ENCODE results near the gene B3GALT6. TPM values are rescaled to one million over a fixed set of nuclear protein-coding genes. Genes with fewer than 3 reads are reported as not detected.

The B3GALT6 gene
- total RNA-seq, 4 donors from 2014 or later = 1.8 to 23.5 (median 17.6) TPM

- H3K27me3 ChIP-seq = no peaks in the 10 kb centered on the region
- intact Hi-C loops (cut with DNase I; ENCODE audit: low total_unique reads) = no loop called here
- H3K4me3 ChIP-seq = no peak overlapping the region
- no peaks in the 10 kb centered on the region for H3K36me3 ChIP-seq
- no peak overlapping the region for H3K27ac ChIP-seq
- DNase-seq = no peak
- TF ChIP-seq POLR2A (IDR thresholded peaks at IDR 0.05) (no peak), CTCF (IDR thresholded peaks at IDR 0.05) (no peak)
- no peaks in the 10 kb centered on the region for H3K9me3 ChIP-seq
- peaks cover 12 to 22% of the 10 kb centered on the region in 2 donors for H3K4me1 ChIP-seq
Observed at GRCh38 chr1:1270813-1271212, 38.8 kb downstream of the B3GALT6 start.

DNA sequence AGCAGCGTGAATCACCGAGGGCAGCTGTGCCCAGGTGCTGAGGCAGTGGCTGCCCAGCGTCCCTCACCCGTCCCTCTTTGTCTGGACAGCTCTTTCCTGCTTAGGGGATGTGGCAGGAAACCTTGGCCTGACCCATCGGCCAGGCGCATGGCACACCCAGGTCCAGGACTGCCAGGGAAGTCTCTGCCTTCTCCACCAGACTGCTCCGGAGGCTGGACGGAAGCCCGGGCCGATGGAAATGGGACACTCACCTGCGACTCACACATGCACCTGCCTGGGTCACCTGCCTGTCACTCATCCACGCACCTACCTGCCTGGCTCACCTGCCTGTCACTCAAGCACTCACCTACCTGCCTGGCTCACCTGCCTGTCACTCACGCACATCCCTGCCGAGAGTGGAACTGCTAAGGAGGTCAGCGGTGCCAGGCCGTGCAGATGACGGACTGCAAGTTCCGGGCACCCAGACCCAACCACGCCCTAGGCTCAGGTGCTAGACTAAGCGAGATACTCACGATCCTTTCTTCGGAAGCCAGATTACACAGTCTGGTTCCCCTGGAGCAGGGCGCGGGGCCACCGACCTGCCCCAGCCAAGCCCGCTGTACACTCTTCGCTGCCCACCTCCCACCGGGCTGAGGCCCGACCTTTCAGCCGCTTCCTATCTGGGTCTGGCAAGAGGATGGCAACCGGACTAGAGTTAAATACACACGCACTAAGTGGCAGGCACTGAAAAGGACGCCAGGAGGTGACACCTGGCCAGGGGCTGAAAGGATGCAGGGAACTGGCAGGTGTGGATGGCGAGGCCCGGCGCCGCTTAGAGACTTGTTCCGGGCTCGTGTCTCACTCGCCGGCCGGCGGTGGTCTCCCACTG lies 40.5 kb downstream of the B3GALT6 start:
- Histone ChIP-seq H3K4me3 (peak overlapping the region; percentile 93 to 94), H3K27me3 (no peaks in the 10 kb centered on the region), H3K27ac (peak overlapping the region; percentile 84 to 92), H3K4me1 (peaks cover 12 to 22% of the 10 kb centered on the region in 2 donors), H3K36me3 (no peaks in the 10 kb centered on the region), H3K9me3 (no peaks in the 10 kb centered on the region)
- TF ChIP-seq CTCF (IDR thresholded peaks at IDR 0.05) = no peak
- no peak for TF ChIP-seq POLR2A (IDR thresholded peaks at IDR 0.05)
- intact Hi-C loops (cut with DNase I; ENCODE audit: low total_unique reads) = no loop called here
- no peak for DNase-seq

GRCh38 chr1:1273209-1273511 lies 41.1 kb downstream of the B3GALT6 start:
- H3K9me3 ChIP-seq = no peaks in the 10 kb centered on the region
- no peaks in the 10 kb centered on the region for H3K36me3 ChIP-seq
- TF ChIP-seq POLR2A (IDR thresholded peaks at IDR 0.05) = no peak
- TF ChIP-seq CTCF (IDR thresholded peaks at IDR 0.05) = no peak
- H3K4me1 ChIP-seq = peaks cover 12 to 22% of the 10 kb centered on the region in 2 donors
- H3K27me3 ChIP-seq = no peaks in the 10 kb centered on the region
- no peak for DNase-seq
- H3K4me3 ChIP-seq = peak overlapping the region; percentile 93 to 94
- intact Hi-C loops (cut with DNase I; ENCODE audit: low total_unique reads) = no loop called here
- peak overlapping the region; percentile 84 to 92 for H3K27ac ChIP-seq

GRCh38 chr1:1273512-1274298 lies 41.7 kb downstream of the B3GALT6 start, which contains the start of gene UBE2J2:
Gene UBE2J2, minus strand, starts transcription at chr1:1273854. Its CDS starts 5,862 bp downstream, at chr1:1267992.
- intact Hi-C loops (cut with DNase I; ENCODE audit: low total_unique reads) = no loop called here
- H3K4me1 ChIP-seq = peaks cover 12 to 22% of the 10 kb centered on the region in 2 donors
- H3K27ac ChIP-seq = peak within 1 kb of the TSS; percentile 84 to 92
- TF ChIP-seq POLR2A (IDR thresholded peaks at IDR 0.05) (peak in 1 of 2 donors; percentile 78), CTCF (IDR thresholded peaks at IDR 0.05) (peak in 3 of 4 experiments; percentile 8 to 28 (median 20))
- no peaks in the 10 kb centered on the region for H3K36me3 ChIP-seq
- no peaks in the 10 kb centered on the region for H3K27me3 ChIP-seq
- no peaks in the 10 kb centered on the region for H3K9me3 ChIP-seq
- H3K4me3 ChIP-seq = peak within 1 kb of the TSS; percentile 93 to 94
- DNase-seq = peak; percentile 91 to 95

Measured in uterus (tissue), 4 donors.